NCI-H146 treated with DMSO at 0.1 percent for 48 hours (cell line): ENCODE data around the gene ISCU.
"Not testable (repeated sequence)": the region's sequence is repeated elsewhere in the genome, so short reads cannot be mapped to it uniquely, and the experiment has no call there.

Experiments used
- DNase-seq: peaks from one replicate; lab custom pipeline; 2025; ENCODE audit not compliant: unreplicated experiment; lab: John Stamatoyannopoulos, UW

ISCU gene

DNA sequence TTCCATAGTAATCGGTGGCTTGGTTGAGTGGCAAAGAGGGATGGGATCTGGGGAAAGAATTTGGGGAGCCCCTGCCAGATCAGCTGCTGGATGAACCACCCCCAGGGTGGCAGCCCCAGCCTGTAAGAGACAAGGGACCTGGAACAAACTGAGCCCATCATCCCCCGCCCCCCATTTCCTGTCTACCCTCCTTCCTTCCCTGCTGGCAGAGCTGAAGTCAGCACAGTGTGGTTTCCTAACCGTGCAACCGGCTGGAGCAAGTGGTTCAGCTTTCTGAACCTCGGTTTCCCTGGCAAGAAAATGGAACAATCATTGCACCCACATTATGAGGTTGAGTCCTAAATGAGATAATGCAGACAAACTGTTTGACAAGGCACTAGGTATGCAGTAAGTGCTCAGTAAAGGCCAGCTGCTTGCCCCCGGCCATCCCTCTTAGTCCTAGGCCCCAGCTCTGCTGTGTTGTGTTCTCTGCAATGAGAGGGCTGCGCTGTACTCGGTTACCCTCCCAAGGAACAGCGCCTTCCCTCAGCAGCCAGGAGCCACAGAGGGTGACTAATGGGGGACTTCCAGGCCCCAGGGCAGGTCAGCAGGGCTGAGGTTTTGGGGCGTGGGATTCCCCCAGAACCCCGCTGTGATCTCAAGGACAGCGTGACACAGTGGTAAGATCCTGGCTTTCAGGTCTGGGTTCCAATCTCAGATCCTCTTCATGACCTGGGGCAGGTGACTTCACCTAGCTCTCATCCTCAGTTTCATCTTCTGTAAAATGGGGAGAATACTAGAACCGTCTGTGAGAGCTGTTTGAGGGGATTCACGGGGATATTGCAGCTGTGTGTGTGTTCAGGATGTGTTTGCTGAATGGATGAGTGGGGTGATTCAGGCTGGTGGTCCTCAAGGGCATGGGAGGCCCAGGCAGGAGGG lies 54.8 kb downstream of the ISCU start:
- no peak for DNase-seq

DNA sequence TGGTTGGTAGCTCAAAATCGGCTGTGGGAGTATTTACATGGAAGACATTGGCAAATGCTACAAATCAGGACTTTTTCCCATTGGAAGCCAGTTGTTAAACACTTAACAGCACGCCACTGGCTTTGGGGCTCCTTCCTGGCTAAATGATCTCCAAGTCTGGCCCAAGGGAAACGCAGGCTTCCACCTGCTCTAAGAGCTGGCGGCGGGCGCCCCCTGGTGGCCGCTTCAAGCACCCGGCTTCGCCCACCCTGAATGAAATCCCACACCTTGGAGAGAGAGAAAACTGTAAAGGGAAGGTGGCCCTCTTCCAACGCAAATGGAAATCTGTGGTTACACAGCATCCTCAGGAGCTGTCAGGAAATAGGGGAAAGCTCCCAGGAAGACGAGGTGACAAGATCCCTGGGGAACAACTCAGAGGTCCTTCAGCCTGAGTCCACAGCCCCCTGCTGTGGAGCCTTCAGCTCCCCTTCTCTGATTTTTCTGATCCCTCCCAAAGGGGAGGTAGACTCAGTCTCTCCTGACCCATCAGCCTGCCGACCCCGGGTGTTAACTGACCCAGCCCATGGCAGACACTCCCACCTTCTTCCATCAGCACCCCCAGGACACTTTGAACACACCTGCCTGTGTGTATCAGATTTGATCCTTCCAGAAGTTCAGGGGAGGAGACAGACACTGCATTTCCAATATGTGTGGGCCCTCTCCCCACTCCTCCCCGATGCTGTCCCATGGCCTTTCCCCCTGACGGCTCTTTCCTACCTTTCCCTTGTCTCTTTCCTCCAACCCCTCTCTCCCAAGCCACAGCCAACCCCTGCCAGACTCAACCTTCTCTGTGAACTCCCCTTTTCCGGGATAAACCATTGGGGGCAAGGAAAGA lies 55.9 kb downstream of the ISCU start:
- DNase-seq = peak; percentile 55

DNA sequence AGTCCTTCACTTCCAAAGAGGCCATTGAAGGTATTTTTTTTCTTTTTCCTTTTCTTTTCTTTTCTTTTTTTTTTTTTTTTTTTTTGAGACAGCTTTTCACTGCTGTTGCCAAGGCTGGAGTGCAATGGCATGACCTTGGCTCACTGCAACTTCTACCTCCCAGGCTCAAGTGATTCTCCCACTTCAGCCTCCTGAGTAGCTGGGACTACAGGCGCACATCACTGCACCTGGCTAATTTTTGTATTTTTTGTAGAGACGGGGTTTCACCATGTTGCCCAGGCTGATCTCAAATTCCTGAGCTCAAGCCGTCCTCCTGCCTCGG lies 56.5 kb downstream of the ISCU start:
- not testable (repeated sequence) for DNase-seq
